ENCODE data around the gene PLCG1.
"Not testable (repeated sequence)": the region's sequence is repeated elsewhere in the genome, so short reads cannot be mapped to it uniquely, and the experiment has no call there.

PLCG1 gene

GRCh38 chr20:41136680-41137613, at the start of gene PLCG1:
TSS of gene PLCG1 (plus strand) at chr20:41137543. CDS start at chr20:41137642, 99 bp downstream.
- peak; percentile 33 for DNase-seq (ENCODE audit: low read depth)

GRCh38 chr20:41087777-41088176, 49.6 kb upstream of the PLCG1 start:
- DNase-seq (ENCODE audit: low read depth) = no peak

DNA sequence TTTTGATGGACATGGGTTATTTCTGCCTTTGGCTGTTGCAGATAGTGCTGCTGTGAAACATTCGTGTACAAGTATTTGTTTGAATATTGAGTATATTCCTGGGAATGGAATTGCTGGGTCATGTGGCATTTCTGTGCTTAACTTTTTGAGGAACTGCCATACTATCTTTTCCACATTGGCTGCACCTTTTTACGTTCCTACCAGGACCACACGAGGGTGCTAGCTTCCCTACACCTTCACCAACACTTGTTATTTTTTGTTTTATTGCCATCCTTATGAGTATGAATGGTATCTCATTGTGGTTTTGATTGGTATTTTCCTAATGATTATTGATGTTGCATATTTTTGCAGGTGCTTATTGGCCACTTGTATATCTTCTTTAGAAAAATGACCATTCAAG, 47.8 kb upstream of the PLCG1 start:
- DNase-seq (ENCODE audit: low read depth) = no peak

DNA sequence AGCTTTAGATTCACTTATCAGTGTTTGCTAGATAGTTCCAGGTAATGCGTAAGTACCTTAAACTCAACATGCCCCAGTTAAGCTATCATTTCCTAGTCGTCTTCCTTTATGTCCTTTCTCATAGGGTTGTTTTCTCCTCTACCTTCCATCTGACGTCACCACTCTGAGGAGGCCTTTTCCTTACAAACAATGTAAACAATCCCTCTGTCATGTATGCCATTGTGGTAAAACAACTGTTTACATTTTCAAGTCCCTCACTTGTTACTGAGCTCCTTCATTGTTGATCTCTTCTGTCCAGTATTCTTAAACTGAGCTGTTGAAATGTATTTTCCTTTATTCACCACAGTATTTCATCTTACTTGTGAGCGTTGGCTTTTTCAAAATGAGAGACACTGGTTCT, 45.4 kb upstream of the PLCG1 start:
- DNase-seq (ENCODE audit: low read depth) = no peak

- no peak for DNase-seq (ENCODE audit: low read depth)
Observed at GRCh38 chr20:41094353-41095055, 42.8 kb upstream of the PLCG1 start.

GRCh38 chr20:41095110-41095969, 42.0 kb upstream of the PLCG1 start:
- DNase-seq (ENCODE audit: low read depth) = no peak

DNA sequence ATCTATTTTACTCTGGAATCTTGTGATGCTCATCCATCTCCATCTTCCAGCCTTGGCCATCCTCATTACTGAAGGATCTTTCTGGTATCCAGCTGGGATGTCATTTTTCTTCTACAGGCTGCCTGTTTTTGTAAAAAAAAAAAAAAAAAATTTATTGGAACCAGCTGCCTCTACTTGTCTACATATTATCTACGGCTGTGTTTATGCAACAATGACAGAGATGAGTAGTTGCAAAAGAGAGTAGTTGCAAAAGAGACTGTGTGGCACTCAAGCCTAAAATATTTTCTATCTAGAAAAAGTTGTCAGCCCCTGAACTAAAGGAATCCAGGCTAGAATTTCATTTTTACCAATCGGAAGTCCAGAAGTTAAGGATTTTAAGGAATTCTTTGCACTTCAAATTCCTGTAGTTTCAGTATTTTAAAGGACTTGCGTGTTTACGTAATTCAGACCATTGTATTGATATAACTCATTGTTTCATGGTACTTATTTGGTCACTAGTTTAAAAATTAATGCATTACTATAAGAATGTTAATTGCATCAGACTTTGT, 38.6 kb upstream of the PLCG1 start:
- no peak for DNase-seq (ENCODE audit: low read depth)

DNA sequence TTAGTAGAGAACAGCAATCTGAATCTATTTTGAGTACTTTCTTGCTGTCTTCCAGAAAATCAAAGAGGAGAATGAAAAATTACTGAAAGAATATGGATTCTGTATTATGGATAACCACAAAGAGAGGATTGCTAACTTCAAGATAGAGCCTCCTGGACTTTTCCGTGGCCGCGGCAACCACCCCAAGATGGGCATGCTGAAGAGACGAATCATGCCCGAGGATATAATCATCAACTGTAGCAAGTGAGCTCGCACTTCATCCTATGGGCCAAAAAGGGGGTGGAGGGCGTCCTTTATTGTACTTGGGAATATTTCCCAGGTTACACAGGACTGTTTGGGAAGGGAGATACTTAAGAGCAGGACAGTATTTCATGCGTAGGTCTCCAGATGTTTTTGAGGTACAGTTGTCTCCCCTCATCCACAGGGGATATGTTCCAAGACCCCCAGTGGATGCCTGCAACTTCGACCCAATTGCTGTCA, 37.3 kb upstream of the PLCG1 start:
- DNase-seq (ENCODE audit: low read depth) = no peak

- no peak for DNase-seq (ENCODE audit: low read depth)
Observed at GRCh38 chr20:41101660-41102059, 35.7 kb upstream of the PLCG1 start.

DNA sequence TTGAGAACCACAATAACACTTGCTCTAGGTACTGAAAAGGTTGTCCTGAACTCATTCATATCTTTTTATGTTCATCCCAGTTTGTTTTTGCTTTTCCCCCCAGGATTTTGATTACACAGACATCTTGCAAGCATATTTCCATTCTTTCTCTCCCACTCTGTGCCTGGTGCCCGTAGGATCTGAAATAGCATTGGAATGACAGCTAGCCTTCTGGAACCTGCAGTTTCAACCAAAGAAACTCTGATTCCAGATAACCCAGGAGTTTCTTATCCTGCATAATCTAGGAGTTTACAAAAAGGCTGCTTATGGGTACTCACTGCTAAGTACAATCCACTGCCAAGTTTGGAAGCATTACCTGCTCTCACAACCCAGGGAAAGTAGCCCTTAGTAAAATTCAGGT, 28.8 kb upstream of the PLCG1 start:
- no peak for DNase-seq (ENCODE audit: low read depth)

DNA sequence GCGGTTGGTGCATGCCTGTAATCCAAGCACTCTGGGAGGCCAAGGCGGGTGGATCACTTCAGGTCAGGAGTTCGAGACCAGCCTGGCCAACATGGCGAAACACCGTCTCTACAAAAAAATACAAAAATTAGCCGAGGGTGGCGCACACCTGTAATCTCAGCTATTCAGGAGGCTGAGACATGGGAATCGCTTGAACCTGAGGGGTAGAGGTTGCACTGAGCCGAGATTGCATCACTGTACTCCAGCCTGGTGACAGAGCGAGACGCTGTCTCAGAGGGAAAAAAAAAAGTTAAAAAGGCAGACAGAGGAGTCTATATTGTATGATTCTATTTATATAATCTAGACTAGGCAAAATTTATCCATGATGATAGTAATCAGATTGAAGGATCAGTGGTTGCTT, 27.3 kb upstream of the PLCG1 start:
- DNase-seq (ENCODE audit: low read depth) = no peak

DNA sequence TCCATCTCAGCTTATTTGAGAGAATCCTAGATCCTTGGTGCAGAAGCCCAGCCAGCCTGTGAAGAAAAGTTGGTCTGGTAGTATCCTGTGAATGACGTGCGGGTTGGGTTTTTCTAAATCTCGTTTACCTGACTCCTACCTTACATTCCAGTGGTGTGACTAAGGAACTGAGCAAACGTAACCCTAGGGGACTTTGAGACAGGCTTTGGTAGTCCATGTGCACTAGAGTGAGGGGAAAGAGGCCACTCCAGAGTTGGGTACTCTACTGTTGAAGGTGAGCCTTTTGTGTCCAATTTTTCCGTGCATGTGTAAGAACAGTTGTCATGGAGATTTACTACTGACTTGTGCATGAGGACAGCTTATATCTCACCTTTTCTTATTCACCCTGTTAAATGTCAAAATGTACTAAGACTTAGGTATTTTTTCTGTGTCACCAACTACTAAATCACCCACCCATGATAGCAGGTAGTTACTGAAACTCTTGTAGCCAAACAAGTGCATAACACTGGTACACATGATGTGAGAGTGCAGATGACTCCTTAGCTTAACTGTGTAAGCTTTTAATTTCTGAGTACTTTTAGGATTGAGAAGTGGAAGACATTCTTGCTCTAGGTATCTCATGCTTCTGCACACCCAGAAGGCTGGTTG, 26.3 kb upstream of the PLCG1 start:
- DNase-seq (ENCODE audit: low read depth) = no peak

DNA sequence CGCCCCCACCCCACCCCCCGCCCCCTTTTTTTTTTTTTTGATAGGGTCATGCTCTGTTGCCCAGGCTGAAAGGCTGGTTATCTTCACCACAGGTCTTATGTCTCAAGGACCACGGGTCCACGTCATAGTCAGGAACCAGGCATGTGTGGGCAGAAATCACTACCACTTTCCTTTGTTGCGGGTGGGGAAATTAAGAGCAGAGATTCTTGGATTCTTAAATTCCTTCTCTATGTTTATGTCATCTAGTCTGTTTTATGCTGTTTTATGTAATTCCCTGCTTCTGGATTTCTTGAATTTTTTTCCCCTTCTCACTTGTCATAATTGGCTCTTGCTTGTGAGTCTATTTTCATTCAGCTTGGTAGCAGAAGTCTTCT, 25.8 kb upstream of the PLCG1 start:
- DNase-seq (ENCODE audit: low read depth) = no peak

- DNase-seq (ENCODE audit: low read depth) = peak; percentile 40
Observed at GRCh38 chr20:41116282-41116956, 20.9 kb upstream of the PLCG1 start.

DNA sequence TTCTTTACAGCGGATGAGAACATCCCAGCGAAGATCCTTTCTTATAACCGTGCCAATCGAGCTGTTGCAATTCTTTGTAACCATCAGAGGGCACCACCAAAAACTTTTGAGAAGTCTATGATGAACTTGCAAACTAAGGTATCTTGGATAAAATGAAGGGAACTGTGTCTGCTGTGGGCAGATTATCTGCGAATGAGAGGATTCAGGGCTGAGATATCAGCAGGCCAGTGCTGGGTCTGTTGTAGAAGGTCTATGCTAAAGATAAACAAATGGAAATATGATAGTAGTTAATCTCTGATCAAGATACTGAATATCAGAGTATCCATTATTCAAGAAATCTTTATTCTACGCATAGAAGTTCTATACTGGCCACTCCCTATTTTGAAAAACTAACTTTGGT, 19.2 kb upstream of the PLCG1 start:
- DNase-seq (ENCODE audit: low read depth) = not testable (repeated sequence)

DNA sequence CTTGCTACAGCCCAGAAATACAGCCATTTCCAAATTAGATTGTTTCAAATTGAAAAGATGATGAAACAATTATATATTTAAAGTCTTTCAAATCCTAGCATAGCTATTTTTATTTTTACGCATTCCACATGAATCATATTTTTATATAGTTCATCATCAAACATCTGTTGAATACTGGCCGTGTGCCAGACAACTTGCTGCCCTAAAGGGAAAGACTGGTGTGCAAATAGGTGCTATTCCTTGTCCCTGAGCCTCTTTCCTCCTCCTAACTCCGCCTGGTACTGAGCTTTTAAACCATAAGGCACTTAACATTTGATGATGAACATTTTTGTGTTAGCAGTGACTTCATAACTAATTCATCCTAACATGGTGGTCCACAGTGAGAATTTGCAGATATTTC, 18.7 kb upstream of the PLCG1 start:
- no peak for DNase-seq (ENCODE audit: low read depth)

DNA sequence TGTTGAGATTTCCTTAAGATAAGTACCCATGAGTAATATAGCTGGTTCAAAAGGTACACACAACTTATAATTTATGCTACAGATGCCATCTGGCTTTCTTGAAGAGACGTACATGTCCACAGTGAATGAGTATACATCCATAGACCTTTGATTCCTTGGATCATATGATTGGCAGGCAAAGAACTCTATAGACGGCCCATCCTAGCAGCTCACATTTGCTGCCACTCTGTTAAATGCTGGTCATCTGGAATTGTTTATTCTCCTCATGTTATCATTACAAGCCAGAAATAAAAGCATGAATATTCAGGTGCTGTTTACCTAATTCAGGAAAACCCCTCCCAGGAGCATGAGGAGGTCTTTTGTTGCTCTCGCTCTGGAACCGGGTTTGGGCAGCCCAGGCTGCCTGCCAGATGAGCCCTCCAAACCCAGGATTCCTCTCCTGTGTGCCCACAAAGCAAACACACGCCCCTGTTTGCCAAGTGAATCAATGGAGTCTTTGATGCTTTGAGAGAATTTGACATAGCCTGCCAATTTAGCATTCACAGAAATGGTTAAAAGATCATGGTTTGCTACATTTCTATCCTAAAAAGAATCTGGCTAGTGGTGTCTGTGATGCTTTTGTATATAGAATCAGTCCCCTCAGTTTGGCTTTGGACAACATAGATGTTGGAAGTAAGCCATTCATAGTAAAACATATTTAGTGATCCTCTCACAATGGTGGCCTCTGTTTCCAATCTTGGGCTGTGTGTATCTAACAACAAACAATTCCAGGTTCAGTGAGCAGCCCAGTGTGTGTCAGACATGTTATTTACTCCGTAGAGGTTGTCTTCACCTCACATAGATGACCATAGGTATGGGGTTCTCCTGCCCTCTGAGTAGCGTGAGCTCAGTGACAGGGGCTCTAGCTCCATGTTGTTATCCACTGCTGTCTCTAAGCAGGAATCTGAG, 17.5 kb upstream of the PLCG1 start:
- DNase-seq (ENCODE audit: low read depth) = no peak

DNA sequence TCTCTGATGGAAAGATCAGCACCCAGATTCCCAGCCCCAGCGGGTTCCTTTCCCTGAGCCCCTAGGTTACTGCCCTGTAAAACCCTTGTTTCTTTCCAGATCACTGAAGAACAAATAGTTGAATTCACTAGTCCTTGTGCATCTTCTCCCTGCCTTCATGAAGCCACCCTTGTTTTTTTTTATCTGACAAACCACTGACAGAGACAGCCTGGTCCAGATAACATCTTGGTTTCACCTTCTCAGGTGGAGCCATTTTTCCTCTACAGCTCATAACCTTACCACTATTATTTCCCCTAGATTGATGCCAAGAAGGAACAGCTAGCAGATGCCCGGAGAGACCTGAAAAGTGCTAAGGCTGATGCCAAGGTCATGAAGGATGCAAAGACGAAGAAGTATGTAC, 15.9 kb upstream of the PLCG1 start:
- DNase-seq (ENCODE audit: low read depth) = no peak

DNA sequence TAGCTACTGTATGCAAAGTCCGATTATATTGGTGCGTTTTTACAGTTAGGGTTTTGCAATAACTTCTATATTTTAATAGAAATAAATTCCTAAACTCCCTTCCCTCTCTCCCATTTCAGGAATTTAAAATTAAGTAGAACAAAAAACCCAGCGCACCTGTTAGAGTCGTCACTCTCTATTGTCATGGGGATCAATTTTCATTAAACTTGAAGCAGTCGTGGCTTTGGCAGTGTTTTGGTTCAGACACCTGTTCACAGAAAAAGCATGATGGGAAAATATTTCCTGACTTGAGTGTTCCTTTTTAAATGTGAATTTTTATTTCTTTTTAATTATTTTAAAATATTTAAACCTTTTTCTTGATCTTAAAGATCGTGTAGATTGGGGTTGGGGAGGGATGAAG, 13.7 kb upstream of the PLCG1 start:
- DNase-seq (ENCODE audit: low read depth) = no peak
